Activated CD8-positive, alpha-beta memory T cell treated with anti-CD3 and anti-CD28 coated beads for 24 hours (primary cell): ENCODE data around the gene EMP2.
"Not testable (repeated sequence)": the region's sequence is repeated elsewhere in the genome, so short reads cannot be mapped to it uniquely, and the experiment has no call there.

Experiments
- DNase-seq: peaks from one replicate; pipeline ENCODE4 v3.0.0-alpha.2; 2020

Gene EMP2

DNA sequence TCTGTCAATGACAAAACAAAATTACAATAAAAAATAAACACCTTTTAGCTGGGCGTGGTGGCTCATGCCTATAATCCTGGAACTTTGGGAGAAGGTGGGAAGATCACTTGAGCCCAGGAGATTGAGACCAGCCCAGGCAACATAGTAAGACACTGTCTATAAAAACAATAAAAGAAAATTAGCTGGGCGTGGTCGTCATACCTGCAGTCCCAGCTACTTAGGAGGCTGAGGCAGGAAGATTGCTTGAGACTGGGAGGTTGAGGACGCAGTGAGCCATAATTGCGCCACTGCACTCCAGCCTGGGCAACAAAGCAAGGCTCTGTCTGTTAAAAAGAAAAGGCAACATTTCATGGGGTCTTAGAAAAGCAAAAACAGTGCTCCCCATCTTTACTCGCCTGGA lies 32.7 kb downstream of the EMP2 start:
- no peak for DNase-seq

GRCh38 chr16:10543231-10543977 lies 37.0 kb downstream of the EMP2 start:
- no peak for DNase-seq

DNA sequence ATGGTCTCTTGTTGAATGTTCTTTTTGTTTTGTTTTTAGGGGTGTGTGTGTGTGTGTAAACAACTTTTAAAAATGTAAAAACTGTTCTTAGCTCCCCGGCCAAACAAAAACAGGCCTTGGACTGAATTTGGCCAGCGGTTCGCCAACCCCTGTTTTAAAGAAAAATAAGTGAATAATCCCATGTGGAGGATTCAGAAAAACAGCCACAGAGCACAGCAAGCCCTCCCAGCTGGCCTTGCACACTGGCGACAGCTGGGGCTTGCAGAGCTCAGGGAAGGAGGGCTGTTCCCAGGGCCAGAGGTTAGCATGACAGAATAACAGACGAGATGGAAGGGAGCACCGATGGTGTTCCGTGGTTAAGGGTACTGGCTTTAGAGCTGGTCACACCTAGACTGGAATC lies 39.0 kb downstream of the EMP2 start:
- DNase-seq = no peak

GRCh38 chr16:10539793-10540192 lies 40.6 kb downstream of the EMP2 start:
- no peak for DNase-seq

GRCh38 chr16:10539236-10539635 lies 41.2 kb downstream of the EMP2 start:
- no peak for DNase-seq

- no peak for DNase-seq
These were observed 41.8 kb downstream of the EMP2 start for GRCh38 chr16:10538583-10538982.

DNA sequence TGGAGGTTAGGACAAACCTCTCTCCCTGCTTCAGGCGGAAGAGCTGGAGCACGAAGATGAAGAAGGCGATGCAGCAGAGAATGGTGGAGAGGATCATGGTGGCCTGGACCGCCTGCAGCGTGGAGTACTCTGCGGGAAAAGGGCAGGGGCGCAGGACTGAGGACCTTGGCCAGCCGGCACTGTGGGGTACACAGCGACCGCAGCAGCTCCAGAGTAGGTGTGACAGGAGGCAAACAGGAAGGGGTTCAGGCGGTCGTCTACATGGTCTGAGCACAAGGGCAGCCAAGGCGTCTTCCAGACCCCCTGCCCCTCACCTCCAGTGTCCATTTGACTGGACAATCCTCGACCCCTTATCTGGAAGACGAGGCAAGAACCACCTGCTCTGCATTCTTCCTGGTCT lies 42.5 kb downstream of the EMP2 start:
- DNase-seq = no peak

GRCh38 chr16:10536814-10537389 lies 43.5 kb downstream of the EMP2 start:
- no peak for DNase-seq

- DNase-seq = not testable (repeated sequence)
These were observed 44.1 kb downstream of the EMP2 start for GRCh38 chr16:10536328-10536727.

DNA sequence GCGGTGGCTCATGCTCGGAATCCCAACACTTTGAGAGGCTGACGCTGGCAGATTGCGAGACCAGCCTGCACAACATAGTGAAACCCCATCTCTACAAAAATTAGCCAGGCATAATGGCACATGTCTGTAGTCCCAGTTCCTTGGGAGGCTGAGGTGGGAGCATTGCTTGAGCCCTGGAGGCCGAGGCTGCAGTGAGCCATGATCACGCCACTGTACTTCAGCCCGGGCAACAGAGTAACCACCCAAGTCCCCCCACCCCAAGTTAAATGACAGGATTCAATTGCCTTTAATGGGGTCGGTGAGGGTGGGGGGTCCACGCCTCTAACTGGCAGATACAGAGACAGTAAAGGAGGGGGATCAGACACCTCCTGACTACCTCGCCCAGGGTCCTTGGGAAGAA lies 44.9 kb downstream of the EMP2 start:
- DNase-seq = no peak

GRCh38 chr16:10534748-10535147 lies 45.6 kb downstream of the EMP2 start:
- DNase-seq = no peak

GRCh38 chr16:10533612-10534011 lies 46.8 kb downstream of the EMP2 start:
- DNase-seq = not testable (repeated sequence)

- DNase-seq = no peak
These were observed 48.8 kb downstream of the EMP2 start for GRCh38 chr16:10531582-10531981.

DNA sequence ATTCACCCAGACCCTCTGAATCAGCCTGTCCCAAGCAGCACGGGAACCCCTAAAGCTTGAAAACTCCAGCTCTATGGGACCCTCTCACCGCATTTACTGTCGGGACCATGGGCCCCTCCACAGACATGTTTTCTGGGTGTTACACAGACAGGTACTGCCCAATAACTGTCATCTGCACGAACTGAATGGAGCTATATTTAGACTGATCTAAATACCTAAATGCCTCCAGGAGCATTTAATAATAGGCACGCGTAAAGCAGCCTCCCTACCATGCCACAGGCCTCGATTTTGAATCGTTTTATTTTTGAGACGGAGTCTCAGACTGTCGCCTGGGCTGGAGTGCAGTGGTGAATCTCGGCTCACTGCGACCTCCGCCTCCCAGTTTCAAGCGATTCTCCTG lies 49.7 kb downstream of the EMP2 start:
- DNase-seq = no peak

DNA sequence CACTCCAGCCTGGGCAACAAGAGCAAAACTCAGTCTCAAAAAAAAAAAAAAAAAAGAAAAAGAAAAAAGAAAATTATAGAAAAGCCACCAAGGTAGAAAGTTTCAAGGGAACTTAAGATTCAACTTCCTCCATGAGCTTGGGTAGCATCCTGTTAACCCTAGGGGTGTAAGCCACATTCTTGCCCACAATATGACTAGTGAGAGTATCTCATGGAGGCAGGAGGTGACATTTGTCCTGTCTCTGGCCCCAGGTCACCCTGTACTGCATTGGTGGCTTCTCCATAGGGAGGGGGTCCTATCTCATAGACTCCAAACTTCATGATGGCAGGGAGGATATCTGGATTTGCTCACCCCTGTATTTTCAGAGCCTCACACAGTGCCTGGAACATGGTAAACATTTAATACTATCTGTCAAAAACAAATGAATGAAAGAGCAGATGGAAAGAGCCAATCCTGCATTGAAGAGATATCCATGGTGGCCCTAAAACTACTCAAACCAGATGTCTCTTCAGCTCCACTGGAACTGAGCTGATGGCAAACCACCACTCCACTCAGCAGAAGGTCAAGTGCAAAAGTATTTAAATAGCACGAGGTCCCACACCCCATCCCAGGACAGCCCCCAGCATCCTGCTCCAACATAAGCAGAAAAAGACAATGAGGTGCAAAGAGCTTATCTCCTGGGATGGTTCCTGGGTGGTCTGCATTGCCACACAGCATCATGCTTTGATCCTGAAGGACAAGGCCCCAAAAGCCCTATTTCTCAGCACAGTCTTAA lies 50.3 kb downstream of the EMP2 start:
- DNase-seq = no peak

DNA sequence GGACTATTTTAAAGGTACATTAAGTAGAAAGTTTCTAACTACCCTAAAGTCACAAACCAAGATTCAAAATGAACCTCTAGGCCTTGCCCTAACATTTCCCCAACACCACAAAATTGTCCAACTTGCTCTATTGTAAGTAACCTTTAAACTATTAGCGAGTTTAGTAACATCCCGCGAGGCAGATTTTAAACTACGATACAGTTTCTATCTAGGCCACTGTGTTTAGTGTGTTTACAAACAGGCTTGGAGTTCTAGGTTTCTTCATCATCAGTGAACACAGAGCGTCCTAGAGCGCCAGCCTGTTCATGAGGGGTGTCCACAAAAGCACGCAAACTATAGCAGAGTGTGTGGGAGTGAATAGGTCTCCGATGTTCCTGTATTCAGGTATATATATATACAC lies 51.8 kb downstream of the EMP2 start:
- DNase-seq = no peak

DNA sequence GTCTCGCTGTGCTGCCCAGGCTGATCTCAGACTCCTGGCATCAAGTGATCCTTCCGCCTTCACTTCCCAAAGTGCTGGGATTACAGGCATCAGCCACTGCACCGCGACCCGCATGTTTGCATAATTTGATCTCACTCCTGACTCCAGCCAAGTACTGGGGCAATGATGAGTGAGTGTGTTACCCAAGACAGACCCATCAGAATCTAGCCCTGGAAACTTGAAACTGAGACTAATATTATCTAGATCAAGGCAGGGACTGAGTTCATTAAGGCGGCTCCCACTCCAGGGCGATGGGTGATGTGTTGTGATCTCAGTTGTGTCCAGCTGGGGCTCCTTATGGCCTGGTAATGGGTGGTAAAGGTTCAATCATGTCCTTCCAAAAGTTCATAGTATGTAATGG lies 53.4 kb downstream of the EMP2 start:
- DNase-seq = no peak

DNA sequence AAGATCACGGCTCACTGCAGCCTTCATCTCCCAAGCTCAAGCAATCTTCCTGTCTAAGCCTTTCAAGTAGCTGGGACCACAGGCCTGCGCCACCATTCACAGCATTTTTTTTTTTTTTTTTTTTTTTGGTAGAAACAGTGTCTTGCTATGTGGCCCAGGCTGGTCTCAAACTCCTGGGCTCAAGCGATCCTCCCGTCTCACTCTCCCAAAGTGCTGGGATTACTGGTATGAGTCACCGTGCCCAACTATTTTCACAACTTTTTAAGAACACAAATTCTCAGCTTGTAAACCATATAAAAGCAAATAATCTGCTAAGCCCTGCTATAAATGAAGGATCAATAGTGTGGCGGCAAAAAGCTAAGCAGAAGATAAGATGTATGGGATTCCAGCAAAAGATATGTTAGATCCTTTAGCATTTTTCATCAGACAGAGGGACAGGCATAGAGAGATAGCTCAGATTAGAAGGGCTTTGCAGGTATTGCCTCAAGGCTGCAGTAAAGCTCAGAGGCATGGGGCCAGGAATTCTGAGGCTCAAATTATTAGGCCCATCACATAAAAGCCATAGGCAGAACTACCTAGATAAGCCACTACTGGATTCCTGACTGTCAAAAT lies 55.1 kb downstream of the EMP2 start:
- DNase-seq = no peak

DNA sequence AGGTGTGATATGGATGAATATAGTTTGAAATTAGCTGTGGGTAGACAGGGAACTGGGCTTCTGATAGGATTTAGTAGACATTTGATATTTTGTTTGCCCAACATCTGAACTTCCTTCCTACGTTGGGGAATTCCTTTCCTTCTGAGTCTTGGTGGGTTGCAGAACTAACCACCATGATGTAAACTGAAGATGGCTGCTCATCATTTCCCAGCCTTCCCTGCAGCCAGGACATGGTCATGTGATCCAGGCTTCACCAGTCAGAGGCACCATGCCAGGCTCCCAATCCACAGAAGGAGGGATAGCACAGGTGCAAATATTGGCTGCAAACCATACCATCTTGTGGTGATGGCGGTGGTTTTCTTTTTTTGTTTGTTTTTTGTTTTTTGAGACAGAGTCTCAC lies 57.4 kb downstream of the EMP2 start:
- DNase-seq = no peak

DNA sequence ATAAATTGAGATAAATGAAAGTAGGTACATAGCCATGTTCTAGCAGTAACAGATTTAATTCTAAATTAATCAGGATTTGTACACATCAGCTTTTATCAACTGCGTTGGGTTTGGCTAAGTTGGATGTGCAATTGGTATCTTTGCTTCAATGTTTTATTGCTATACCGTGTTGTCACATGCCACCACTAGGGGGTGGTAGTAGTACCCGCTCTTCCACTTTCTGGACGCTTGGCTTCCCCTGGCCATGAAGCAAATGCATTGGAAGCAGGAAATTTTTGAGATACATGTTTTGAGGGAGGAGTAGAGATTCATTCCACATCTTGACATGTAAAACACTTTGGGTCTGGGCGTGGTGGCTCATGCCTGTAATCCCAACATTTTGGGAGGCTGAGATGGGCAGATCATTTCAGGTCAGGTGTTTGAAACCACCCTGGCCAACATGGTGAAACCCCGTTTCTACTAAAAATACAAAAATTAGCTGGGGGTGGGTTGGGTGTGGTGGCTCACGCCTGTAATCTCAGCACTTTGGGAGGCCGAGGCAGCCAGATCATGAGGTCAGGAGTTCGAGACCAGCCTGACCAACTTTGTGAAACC lies 58.6 kb downstream of the EMP2 start:
- DNase-seq = peak; percentile 60

DNA sequence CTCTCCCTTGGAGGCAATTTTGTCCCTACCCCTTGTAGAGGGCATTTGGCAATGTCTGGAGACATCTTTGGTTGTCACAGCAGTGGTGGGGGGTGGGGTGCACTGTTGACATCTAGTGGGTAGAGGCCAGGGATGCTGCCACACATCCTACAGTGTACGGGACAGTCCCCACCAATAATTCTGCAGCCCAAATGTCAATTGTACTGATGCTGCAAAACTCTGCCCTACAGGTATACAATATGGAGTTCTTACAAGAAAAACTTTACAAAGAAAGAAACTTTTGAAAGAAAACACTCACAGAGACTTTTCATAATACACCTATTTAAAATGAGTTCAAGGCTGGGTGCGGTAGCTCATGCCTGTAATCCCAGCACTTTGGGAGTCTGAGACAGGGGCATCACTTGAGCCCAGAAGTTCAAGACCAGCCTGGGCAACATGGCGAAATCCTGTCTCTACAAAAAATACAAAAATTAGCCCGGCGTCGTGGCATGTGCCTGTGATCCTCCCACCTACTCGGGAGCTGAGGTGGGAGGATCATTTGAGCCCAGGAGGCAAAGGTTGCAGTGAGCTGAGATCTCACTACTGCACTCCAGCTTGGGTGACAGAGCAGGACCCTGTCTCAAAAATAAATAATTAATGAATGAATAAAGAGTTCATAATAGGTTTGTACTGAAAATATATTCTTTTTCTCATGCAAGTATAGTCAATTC lies 59.4 kb downstream of the EMP2 start:
- DNase-seq = no peak
